ENCODE data around the gene ZNF530. TPM values are rescaled to one million over a fixed set of nuclear protein-coding genes. Genes with fewer than 3 reads are reported as not detected.

The ZNF530 gene
- polyA plus RNA-seq, 3 donors: 0.72 to 1.3 (median 0.84) TPM

GRCh38 chr19:57599377-57599760 is 316 bp upstream of the ZNF530 start:
- H3K36me3 ChIP-seq (replicated peaks in 1 of 2; ENCODE audit: control insufficient read depth in 1 of 2, insufficient read depth in 2 of 2, low read length in 2 of 2): peaks cover 4 to 21% of the 10 kb centered on the region in 2 donors
- H3K4me2 ChIP-seq (replicated peaks; ENCODE audit: extremely low read depth, low read length, poor library complexity, severe bottlenecking): peak overlapping the region; percentile 85
- peaks cover 59 to 72% of the 10 kb centered on the region in 2 donors for H3K9me3 ChIP-seq (replicated peaks in 1 of 2; ENCODE audit: control insufficient read depth in 1 of 2, insufficient read depth in 1 of 2, low read length in 2 of 2)
- Mint-ChIP-seq H3K4me3 (peak overlapping the region; percentile 84 to 88), H3K9me3 (peaks cover 44 to 66% (median 58%) of the 10 kb centered on the region in 7 donors), H3K27me3 (ENCODE audit: low read depth in 3 of 3) (peaks cover 0 to 2% (median 0%) of the 10 kb centered on the region in 3 donors), H3K27ac (peak overlapping the region in 2 of 7 donors; percentile 26 to 42), H3K4me1 (peaks cover 14% of the 10 kb centered on the region), H3K36me3 (peaks cover 14 to 29% of the 10 kb centered on the region in 2 donors)
- intact Hi-C loops (cut with micrococcal nuclease): no loop called here
- no peaks in the 10 kb centered on the region for H4K20me1 ChIP-seq (ENCODE audit: insufficient read depth, low read length)
- H2AFZ ChIP-seq (ENCODE audit: insufficient read depth, low read depth, low read length, poor library complexity, severe bottlenecking): peak overlapping the region; percentile 96
- peak overlapping the region; percentile 46 to 90 (median 78) for H3K4me3 ChIP-seq (replicated peaks in 1 of 3; ENCODE audit: low read depth in 2 of 3, low read length in 3 of 3)
- no peaks in the 10 kb centered on the region for H3K79me2 ChIP-seq (ENCODE audit: insufficient read depth, low read length)
- no peaks in the 10 kb centered on the region for H3K27me3 ChIP-seq (ENCODE audit: control insufficient read depth in 2 of 2, insufficient read depth in 2 of 2, low read length in 2 of 2)
- DNase-seq: no peak
- 13% methylated on average over 1 of the region's 8 CpGs for WGBS (ENCODE audit: insufficient coverage)
- peak overlapping the region; percentile 69 for H3K9ac ChIP-seq (ENCODE audit: insufficient read depth, low read length, poor library complexity, severe bottlenecking)
- no peak overlapping the region for H3K27ac ChIP-seq (ENCODE audit: low read depth in 1 of 2, low read length in 2 of 2)
- H3K4me1 ChIP-seq (ENCODE audit: control insufficient read depth in 1 of 2, insufficient read depth in 2 of 2, low read length in 2 of 2): peaks cover 13 to 15% of the 10 kb centered on the region in 2 donors
- TF ChIP-seq CTCF (IDR thresholded peaks at IDR 0.05): no peak

- no peaks in the 10 kb centered on the region for H3K27me3 ChIP-seq (ENCODE audit: control insufficient read depth in 2 of 2, insufficient read depth in 2 of 2, low read length in 2 of 2)
- Mint-ChIP-seq H3K9me3 (peaks cover 67 to 93% (median 90%) of the 10 kb centered on the region in 7 donors), H3K36me3 (peaks cover 42 to 58% of the 10 kb centered on the region in 2 donors), H3K4me3 (no peak overlapping the region), H3K27ac (no peak overlapping the region), H3K27me3 (ENCODE audit: low read depth in 3 of 3) (peaks cover 0 to 6% (median 0%) of the 10 kb centered on the region in 3 donors), H3K4me1 (no peaks in the 10 kb centered on the region)
- no peaks in the 10 kb centered on the region for H4K20me1 ChIP-seq (ENCODE audit: insufficient read depth, low read length)
- H3K4me3 ChIP-seq (replicated peaks in 1 of 3; ENCODE audit: low read depth in 2 of 3, low read length in 3 of 3): peak overlapping the region in 1 of 3 experiments; percentile 28
- no CpG with 5 or more reads among the region's 5 CpGs for WGBS (ENCODE audit: insufficient coverage)
- H3K79me2 ChIP-seq (ENCODE audit: insufficient read depth, low read length): no peaks in the 10 kb centered on the region
- no peak for TF ChIP-seq CTCF (IDR thresholded peaks at IDR 0.05)
- no peak overlapping the region for H3K9ac ChIP-seq (ENCODE audit: insufficient read depth, low read length, poor library complexity, severe bottlenecking)
- H3K36me3 ChIP-seq (replicated peaks in 1 of 2; ENCODE audit: control insufficient read depth in 1 of 2, insufficient read depth in 2 of 2, low read length in 2 of 2): peaks cover 20 to 60% of the 10 kb centered on the region in 2 donors
- DNase-seq: no peak
- H3K4me2 ChIP-seq (replicated peaks; ENCODE audit: extremely low read depth, low read length, poor library complexity, severe bottlenecking): no peak overlapping the region
- no peak overlapping the region for H2AFZ ChIP-seq (ENCODE audit: insufficient read depth, low read depth, low read length, poor library complexity, severe bottlenecking)
- no peak overlapping the region for H3K27ac ChIP-seq (ENCODE audit: low read depth in 1 of 2, low read length in 2 of 2)
- no peaks in the 10 kb centered on the region for H3K4me1 ChIP-seq (ENCODE audit: control insufficient read depth in 1 of 2, insufficient read depth in 2 of 2, low read length in 2 of 2)
- peaks cover 89 to 97% of the 10 kb centered on the region in 2 donors for H3K9me3 ChIP-seq (replicated peaks in 1 of 2; ENCODE audit: control insufficient read depth in 1 of 2, insufficient read depth in 1 of 2, low read length in 2 of 2)
- intact Hi-C loops (cut with micrococcal nuclease): no loop called here
Observed at GRCh38 chr19:57606931-57607330, 7.2 kb downstream of the ZNF530 start.

Data from CD14-positive monocyte (primary cell).